ENCODE results near the gene UNC119B. TPM values are rescaled to one million over a fixed set of nuclear protein-coding genes. Genes with fewer than 3 reads are reported as not detected.

Gene UNC119B
- total RNA-seq, 1 experiment from 2014 or later, result 50.4 TPM

DNA sequence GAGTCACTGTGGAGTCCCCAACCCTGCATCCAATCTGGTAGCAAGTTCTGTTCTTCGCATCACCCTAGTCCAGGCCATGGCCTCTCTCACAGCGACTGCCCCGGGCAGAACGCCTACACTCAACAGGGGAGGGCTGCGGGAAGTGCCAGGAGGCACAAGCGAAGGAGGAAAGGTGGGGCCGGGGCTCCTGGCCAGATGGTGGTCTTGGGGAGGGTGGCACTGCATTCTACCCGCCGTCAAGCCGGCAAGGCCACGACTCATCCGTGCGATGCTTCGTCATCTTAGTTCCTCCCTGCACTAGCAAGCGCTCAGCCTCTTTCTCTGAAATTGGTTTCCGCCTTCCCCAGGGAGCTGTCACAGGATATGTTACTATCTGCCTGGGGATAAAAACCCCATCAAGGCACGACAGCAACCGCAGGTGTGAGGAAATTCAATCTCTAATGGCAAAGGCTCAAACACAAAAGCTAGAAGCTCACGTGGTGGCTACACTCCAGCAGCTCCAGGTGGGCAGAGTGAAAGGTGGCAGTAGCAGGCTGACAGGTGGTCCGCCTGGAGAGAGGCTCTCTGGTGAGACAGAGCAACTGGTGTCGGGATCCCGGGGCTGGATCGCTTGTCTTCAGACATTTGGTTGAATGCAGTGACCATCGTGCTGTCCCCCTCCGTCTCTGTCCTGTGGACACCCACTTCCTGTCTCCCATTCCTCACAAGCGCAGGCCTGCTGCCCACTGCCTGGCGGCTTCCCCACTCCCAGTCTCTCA lies 49.5 kb downstream of the UNC119B start:
- CTCF ChIA-PET, result no interaction called here
- POLR2A ChIA-PET (ENCODE audit: low non-redundant PET), result no interaction called here

DNA sequence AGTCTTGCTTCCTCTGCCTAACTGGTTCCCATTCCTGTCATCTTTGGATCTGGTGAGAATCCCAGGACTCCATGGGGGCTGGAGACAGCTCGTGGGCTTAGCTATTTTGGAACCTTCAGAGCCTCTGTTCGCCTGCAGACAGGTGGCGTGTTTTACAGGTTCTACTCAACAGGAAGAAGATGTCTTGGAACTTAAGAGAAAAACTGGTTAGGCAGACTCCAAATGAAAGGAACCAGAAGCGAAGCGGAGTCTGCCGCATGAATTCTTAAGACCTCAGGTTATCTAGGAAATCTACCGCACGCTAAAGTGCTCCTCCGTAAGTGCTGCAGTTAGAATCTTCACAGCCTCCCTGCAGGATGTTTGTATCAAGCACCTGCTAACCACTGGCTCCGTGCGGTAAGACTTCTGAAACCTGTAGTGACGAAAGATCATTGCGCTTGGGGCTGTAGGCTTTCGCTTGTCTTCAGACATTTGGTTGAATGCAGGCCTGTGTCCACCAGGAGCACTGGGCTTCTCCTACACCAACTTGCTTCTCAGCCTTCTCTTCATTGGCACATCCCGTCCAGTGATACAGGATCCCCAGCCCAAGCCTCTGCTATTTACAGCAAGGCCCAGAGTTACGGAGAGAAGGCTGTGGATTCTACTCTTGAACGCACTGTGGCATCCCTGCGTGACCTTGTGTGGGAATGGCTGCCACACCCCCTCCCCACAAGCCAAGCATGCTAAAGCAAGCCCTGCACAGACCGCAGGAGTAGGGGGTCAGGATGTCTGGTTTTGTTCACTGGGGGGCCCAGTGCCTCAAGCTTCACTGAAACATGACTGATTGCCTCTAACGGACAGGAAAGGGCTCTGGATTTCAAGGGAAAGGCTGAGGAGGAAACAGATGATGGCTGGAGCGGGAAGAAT lies 50.3 kb downstream of the UNC119B start:
- intact Hi-C loops (cut with micrococcal nuclease; ENCODE audit: unreplicated experiment), result no loop called here
- POLR2A ChIA-PET (ENCODE audit: low non-redundant PET), result no interaction called here

More for the DNA sequence above, 49.5 kb downstream of the UNC119B start:
- Histone ChIP-seq H3K36me3 (ENCODE audit: insufficient read depth, low read length, poor library complexity, severe bottlenecking) (peaks cover 9% of the 10 kb centered on the region), H3K27me3 (replicated peaks; ENCODE audit: insufficient read depth, low read depth, low read length, poor library complexity) (no peaks in the 10 kb centered on the region), H3K27ac (ENCODE audit: low read depth, low read length, poor library complexity, severe bottlenecking) (no peak overlapping the region), H3K9me3 (ENCODE audit: low read depth, low read length, poor library complexity, severe bottlenecking) (no peaks in the 10 kb centered on the region), H3K4me3 (ENCODE audit: low read depth, low read length, poor library complexity, severe bottlenecking) (no peak overlapping the region), H3K4me1 (ENCODE audit: insufficient read depth, low read length, poor library complexity, severe bottlenecking) (peaks cover 8% of the 10 kb centered on the region)
- intact Hi-C loops (cut with micrococcal nuclease; ENCODE audit: unreplicated experiment), result no loop called here
- no peak for TF ChIP-seq EZH2 (IDR thresholded peaks at IDR 0.05; ENCODE audit: borderline replicate concordance, low read depth, low read length, poor library complexity, severe bottlenecking)
- TF ChIP-seq, protein P1, sequence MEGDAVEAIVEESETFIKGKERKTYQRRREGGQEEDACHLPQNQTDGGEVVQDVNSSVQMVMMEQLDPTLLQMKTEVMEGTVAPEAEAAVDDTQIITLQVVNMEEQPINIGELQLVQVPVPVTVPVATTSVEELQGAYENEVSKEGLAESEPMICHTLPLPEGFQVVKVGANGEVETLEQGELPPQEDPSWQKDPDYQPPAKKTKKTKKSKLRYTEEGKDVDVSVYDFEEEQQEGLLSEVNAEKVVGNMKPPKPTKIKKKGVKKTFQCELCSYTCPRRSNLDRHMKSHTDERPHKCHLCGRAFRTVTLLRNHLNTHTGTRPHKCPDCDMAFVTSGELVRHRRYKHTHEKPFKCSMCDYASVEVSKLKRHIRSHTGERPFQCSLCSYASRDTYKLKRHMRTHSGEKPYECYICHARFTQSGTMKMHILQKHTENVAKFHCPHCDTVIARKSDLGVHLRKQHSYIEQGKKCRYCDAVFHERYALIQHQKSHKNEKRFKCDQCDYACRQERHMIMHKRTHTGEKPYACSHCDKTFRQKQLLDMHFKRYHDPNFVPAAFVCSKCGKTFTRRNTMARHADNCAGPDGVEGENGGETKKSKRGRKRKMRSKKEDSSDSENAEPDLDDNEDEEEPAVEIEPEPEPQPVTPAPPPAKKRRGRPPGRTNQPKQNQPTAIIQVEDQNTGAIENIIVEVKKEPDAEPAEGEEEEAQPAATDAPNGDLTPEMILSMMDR (conservative IDR thresholded peaks at IDR 0.05; ENCODE audit: low read depth, low read length), result no peak
- no peak for DNase-seq (ENCODE audit: low spot score)
- no TSS peak for BruUV-seq (replicated peaks)

DNA sequence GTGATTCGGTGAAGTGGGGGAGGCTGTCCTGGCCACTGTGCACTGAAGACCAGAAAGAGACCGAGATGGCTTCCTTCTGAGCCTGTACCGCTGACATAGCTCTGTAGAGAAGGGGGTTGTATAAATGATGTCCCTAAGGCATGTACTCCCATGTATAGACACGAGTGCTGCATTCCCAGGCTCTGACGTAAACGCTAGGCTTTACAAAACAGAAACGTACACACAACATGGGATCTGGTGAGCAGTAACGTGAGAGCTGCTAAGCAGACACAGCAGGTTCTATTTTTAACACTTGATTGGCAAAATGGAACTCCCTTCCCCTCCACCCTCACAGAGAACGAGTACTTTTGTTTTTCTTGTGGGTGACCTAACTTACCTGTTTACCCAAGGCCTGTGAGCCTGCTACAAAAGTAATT lies 51.3 kb downstream of the UNC119B start:
- ChIA-PET CTCF (no interaction called here), POLR2A (ENCODE audit: low non-redundant PET) (no interaction called here)
- no peak overlapping the region for H3K4me3 ChIP-seq (ENCODE audit: low read depth, low read length, poor library complexity, severe bottlenecking)
- peaks cover 24% of the 10 kb centered on the region for H3K36me3 ChIP-seq (ENCODE audit: insufficient read depth, low read length, poor library complexity, severe bottlenecking)
- intact Hi-C loops (cut with micrococcal nuclease; ENCODE audit: unreplicated experiment), result no loop called here
- TF ChIP-seq EZH2 (IDR thresholded peaks at IDR 0.05; ENCODE audit: borderline replicate concordance, low read depth, low read length, poor library complexity, severe bottlenecking), result no peak
- TF ChIP-seq, protein P1 (conservative IDR thresholded peaks at IDR 0.05; ENCODE audit: low read depth, low read length), result no peak
- H3K27ac ChIP-seq (ENCODE audit: low read depth, low read length, poor library complexity, severe bottlenecking), result peak overlapping the region; percentile 38
- no peaks in the 10 kb centered on the region for H3K9me3 ChIP-seq (ENCODE audit: low read depth, low read length, poor library complexity, severe bottlenecking)
- H3K4me1 ChIP-seq (ENCODE audit: insufficient read depth, low read length, poor library complexity, severe bottlenecking), result peaks cover 8% of the 10 kb centered on the region
- no peaks in the 10 kb centered on the region for H3K27me3 ChIP-seq (replicated peaks; ENCODE audit: insufficient read depth, low read depth, low read length, poor library complexity)
- BruUV-seq (replicated peaks), result no TSS peak
- no peak for DNase-seq (ENCODE audit: low spot score)

More for the DNA sequence above, 50.3 kb downstream of the UNC119B start:
- Histone ChIP-seq H3K36me3 (ENCODE audit: insufficient read depth, low read length, poor library complexity, severe bottlenecking) (peaks cover 16% of the 10 kb centered on the region), H3K4me1 (ENCODE audit: insufficient read depth, low read length, poor library complexity, severe bottlenecking) (peaks cover 8% of the 10 kb centered on the region), H3K9me3 (ENCODE audit: low read depth, low read length, poor library complexity, severe bottlenecking) (no peaks in the 10 kb centered on the region), H3K4me3 (ENCODE audit: low read depth, low read length, poor library complexity, severe bottlenecking) (no peak overlapping the region), H3K27ac (ENCODE audit: low read depth, low read length, poor library complexity, severe bottlenecking) (no peak overlapping the region), H3K27me3 (replicated peaks; ENCODE audit: insufficient read depth, low read depth, low read length, poor library complexity) (no peaks in the 10 kb centered on the region)
- TF ChIP-seq EZH2 (IDR thresholded peaks at IDR 0.05; ENCODE audit: borderline replicate concordance, low read depth, low read length, poor library complexity, severe bottlenecking), result no peak
- TF ChIP-seq, protein P1 (conservative IDR thresholded peaks at IDR 0.05; ENCODE audit: low read depth, low read length), result no peak
- CTCF ChIA-PET, result no interaction called here
- no TSS peak for BruUV-seq (replicated peaks)
- DNase-seq (ENCODE audit: low spot score), result no peak

All from A673 (cell line).